ENCODE data around the gene TRMT61B.

Gene TRMT61B

GRCh38 chr2:28870146-28870891, at the start of gene TRMT61B:
Gene TRMT61B (minus strand): TSS chr2:28870309. CDS start chr2:28870277, 32 bp downstream.
- DNase-seq (ENCODE audit: low spot score), result peak; percentile 96

GRCh38 chr2:28915939-28916338, 45.8 kb upstream of the TRMT61B start:
- no peak for DNase-seq (ENCODE audit: low spot score)

DNA sequence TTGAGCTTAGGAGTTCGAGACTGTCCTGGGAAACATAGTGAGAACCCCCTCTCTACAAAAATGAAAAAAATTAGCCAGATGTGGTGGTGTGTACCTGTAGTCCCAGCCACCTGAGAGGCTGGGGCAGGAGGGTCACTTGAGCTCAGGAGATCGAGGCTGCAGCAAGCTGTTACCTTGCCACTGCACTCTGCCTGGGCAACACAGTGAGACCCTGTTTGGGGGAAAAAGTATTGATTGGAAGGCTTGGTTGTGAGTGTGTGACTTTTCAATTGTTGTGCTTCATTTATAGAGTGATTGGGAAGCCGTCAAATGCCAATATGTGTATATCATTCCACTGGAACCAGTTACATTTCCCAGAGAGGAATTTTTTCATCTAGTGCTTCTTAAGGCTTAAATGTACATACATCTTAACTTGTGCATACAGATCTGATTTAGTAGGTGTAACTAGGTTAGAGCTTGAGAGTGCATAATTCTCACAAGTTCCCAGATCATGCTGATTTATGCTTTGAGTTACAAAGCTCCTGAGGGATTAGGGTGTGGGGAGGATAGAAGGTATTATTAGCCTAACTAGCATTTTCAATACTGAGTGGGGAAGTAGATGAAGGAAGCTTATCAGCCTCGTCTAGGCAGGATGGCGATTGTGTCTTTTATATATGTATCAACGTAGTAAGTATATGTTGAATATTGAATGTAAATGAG, 39.7 kb upstream of the TRMT61B start:
- DNase-seq (ENCODE audit: low spot score), result no peak

DNA sequence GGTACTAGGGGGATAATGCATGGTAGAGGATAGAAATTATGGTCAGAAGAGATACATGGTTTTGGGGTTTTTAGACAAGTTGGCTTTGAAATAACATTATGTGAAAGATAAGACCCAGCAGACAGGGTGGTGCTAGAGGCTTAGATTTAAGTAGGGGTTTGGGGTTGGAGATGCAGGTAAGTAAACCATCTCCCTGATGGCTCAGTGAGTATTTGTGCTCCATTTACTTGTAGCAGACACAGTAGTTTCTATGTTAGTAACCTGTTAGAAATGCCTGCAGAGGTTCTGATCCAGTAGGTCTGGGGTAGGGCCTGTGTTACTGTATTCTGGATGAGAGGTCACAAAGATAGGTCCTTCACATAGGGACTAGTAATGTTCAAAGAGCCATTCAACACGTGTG, 38.1 kb upstream of the TRMT61B start:
- DNase-seq (ENCODE audit: low spot score), result no peak

DNA sequence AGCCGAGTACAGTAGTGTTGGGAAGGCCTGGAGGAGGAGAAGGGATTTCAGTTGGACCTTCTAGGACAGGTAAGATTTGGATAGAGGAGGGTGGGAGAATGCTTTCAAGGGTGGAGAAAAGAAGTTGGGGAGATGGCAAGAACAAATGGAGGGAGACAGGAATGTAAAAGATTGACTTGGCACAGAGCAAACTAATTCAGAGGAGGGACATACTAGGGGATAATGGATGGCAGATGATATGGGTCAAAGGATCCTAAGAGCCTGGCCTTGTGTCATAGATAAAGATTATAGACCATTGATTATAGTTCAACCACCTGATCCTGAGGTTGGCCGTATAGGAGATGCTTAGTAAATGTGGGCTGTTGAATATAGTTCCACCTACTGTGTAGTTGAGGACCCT, 36.7 kb upstream of the TRMT61B start:
- DNase-seq (ENCODE audit: low spot score), result no peak

GRCh38 chr2:28906376-28906775, 36.3 kb upstream of the TRMT61B start:
- no peak for DNase-seq (ENCODE audit: low spot score)

- no peak for DNase-seq (ENCODE audit: low spot score)
Observed at GRCh38 chr2:28905533-28905932, 35.4 kb upstream of the TRMT61B start.

DNA sequence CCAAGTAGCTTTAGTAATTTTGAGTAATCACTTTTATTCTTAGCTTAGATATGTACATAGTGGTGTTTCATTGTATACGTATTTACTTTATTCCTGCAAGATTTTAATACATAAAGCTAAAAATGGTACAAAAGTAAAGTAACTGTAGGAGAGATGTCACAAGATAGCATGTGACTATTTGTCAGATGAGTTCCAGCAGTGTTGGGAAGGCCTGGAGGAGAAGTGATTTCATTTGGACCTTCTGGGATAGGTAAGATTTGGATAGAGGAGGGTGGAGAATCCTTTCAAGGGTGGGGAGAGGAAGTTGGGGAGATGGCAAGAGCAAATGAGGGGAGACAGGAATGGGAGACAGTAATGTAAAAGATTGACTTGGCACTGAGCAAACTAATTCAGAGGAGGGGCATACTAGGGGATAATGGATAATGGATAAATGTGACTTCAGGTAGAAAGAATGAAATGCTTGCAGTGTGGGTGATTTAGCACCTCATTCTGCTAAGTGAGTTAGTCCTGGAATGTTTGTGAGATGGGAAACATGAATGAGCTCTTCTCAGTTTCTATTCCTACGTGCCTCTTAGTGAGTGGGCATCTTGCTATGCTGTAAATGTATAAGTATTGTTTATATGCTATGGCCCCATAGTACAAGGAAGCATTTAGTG, 34.8 kb upstream of the TRMT61B start:
- no peak for DNase-seq (ENCODE audit: low spot score)

- DNase-seq (ENCODE audit: low spot score), result no peak
Observed at GRCh38 chr2:28904295-28904694, 34.2 kb upstream of the TRMT61B start.

GRCh38 chr2:28902584-28902983, 32.5 kb upstream of the TRMT61B start:
- DNase-seq (ENCODE audit: low spot score), result no peak

DNA sequence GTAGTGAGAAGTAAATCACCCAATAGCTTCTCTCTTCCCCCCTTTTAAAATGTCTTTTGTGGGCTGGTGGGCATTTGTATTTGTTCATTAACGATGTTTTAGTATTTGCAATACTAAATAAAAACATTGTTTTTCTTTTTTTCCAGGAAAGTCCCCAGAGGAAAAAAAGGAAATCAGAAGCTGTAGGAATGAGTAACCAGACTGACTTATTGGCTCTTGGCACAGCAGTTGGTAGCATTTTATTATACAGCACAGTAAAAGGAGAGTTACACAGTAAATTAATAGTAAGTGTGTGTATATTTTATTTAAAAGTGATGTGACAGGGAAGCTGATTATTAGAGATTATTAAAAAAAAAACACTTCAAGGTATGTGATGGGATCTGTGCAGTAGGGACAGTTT, 31.7 kb upstream of the TRMT61B start:
- no peak for DNase-seq (ENCODE audit: low spot score)

- DNase-seq (ENCODE audit: low spot score), result no peak
Observed at GRCh38 chr2:28901202-28901601, 31.1 kb upstream of the TRMT61B start.

- DNase-seq (ENCODE audit: low spot score), result no peak
Observed at GRCh38 chr2:28898048-28898447, 27.9 kb upstream of the TRMT61B start.

GRCh38 chr2:28896906-28897305, 26.8 kb upstream of the TRMT61B start:
- DNase-seq (ENCODE audit: low spot score), result no peak

- DNase-seq (ENCODE audit: low spot score), result peak; percentile 54
Observed at GRCh38 chr2:28895189-28895893, 25.2 kb upstream of the TRMT61B start.

DNA sequence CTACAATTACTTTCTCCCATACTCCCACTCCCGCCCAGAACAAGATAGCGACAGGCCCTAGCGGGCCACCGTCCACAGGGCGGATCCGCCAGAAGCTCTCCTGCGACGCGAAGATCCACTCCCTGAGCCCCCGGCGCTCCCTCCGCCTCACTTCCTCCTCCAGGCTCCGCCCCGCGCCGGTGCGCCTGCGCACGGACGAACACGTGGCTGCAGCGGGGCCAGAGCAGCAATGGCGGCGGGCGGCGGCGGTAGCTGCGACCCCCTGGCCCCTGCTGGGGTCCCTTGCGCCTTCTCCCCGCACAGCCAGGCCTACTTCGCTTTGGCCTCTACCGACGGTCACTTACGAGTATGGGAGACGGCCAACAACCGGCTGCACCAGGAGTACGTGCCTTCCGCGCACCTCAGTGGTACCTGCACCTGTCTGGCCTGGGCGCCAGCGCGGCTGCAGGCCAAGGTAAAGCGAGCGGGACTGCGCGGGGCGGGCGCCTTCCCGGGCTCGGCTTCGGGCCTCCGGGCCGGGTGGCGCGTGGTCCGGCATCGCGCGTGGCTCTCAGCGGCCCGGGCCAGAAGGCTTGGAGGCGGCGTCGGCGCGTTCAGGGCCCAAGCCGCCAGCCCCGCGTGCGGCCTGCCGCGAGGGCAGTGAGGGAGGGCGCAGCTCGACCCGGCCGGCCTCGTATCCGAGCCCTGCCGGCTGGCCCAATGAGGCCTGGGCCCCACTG, 24.5 kb upstream of the TRMT61B start, which contains the start of gene WDR43:
Gene WDR43 (plus strand): TSS at position 198 of the 719 bp plus-strand sequence. CDS start 32 bp downstream, at position 230.
- DNase-seq (ENCODE audit: low spot score), result peak; percentile 99

DNA sequence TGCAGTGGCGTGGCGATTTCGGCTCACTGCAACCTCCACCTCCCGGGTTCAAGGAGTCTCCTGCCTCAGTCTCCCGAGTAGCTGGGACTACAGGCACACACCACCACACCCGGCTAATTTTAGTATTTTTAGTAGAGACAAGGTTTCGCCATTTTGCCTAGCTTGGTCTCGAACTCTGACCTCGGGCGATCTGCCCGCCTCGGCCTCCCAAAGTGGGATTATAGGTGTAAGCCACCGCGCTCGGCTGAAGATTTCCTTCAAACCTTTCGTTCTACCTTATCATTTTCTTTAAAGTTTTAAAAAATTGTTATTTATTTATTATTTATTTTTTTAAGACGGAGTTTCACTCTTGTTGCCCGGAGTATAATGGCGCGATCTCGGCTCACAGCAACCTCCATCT, 23.4 kb upstream of the TRMT61B start:
- DNase-seq (ENCODE audit: low spot score), result no peak

GRCh38 chr2:28880193-28880592, 10.1 kb upstream of the TRMT61B start:
- no peak for DNase-seq (ENCODE audit: low spot score)

DNA sequence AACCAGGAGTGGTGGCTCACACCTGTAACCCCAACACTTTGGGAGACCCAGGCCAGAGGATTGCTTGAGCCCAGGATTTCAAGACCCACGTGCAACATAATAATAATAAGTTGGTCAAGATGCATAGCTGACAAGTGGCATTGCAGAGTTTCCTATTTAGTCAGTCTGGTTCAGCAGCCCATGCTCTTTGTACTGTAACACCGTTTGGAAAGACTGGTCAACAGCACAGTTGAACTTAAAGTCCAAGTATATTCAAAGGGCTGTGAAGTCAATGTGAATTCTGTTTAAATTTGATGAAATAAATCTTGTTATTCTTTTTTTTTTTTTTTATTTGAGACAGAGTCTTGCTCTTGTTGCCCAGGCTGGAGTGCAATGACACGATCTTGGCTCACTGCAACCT, 1.5 kb upstream of the TRMT61B start:
- DNase-seq (ENCODE audit: low spot score), result no peak

- DNase-seq (ENCODE audit: low spot score), result no peak
Observed at GRCh38 chr2:28869494-28870145, 489 bp downstream of the TRMT61B start.

DNA sequence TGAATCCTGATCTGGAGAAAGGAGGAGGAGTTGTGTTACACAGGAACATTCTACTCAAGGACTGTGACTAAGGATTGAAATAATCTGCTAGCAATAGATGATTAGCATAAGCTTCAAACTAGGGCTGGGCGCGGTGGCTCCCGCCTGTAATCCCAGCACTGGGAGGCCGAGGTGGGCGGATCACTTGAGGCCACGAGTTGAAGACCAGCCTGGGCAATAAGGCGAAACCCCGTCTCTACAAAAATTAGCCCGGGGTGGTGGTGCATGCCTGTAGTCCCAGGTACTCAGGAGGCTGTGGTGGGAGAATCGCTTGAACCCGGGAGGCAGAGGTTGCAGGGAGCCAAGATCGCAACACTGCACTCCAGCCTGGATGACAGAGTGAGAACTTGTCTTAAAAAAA, 1.5 kb downstream of the TRMT61B start:
- no peak for DNase-seq (ENCODE audit: low spot score)
